ENCODE data around the gene EPS8L3. TPM values are rescaled to one million over a fixed set of nuclear protein-coding genes. Genes with fewer than 3 reads are reported as not detected.

The EPS8L3 gene
- total and polyA plus RNA-seq, 2 of the 4 experiments (the other 2 are of a cell fraction) = not detected

- CTCF ChIA-PET = interaction anchor here (1.1 to 4.5 kb wide), 8 partner anchors 127 to 227 kb away, joined by 3 to 63 read pairs (median 8); partner anchors contain the start of gene AHCYL1
- dilution Hi-C loops (cut with HindIII; ENCODE audit: low sequenced_read_pairs, unreplicated experiment) = no loop called here
- no peak for TF ChIP-seq CHD1 (IDR thresholded peaks at IDR 0.05; ENCODE audit: low read depth, low read length)
- TF ChIP-seq POLR2A (IDR thresholded peaks at IDR 0.05; ENCODE audit: low read depth, low read length) = no peak
- TF ChIP-seq RAD21 (IDR thresholded peaks at IDR 0.05; ENCODE audit: low read length) = no peak
- no peak for TF ChIP-seq SMC3 (IDR thresholded peaks at IDR 0.05; ENCODE audit: low read depth, low read length)
- TF ChIP-seq, protein P1, sequence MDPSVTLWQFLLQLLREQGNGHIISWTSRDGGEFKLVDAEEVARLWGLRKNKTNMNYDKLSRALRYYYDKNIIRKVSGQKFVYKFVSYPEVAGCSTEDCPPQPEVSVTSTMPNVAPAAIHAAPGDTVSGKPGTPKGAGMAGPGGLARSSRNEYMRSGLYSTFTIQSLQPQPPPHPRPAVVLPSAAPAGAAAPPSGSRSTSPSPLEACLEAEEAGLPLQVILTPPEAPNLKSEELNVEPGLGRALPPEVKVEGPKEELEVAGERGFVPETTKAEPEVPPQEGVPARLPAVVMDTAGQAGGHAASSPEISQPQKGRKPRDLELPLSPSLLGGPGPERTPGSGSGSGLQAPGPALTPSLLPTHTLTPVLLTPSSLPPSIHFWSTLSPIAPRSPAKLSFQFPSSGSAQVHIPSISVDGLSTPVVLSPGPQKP (IDR thresholded peaks at IDR 0.05; ENCODE audit: borderline replicate concordance, low read depth, low read length) = no peak
- TF ChIP-seq RCOR1 (IDR thresholded peaks at IDR 0.05; ENCODE audit: insufficient replicate concordance, low read length) = no peak
- no peak for TF ChIP-seq NFE2L2 (IDR thresholded peaks at IDR 0.05; ENCODE audit: low read depth, low read length)
- no peak for TF ChIP-seq RFX5 (IDR thresholded peaks at IDR 0.05; ENCODE audit: low read depth, low read length)
- TF ChIP-seq MXI1 (IDR thresholded peaks at IDR 0.05; ENCODE audit: borderline replicate concordance, low read depth, low read length) = no peak
- no peak for TF ChIP-seq FOS (IDR thresholded peaks at IDR 0.05; ENCODE audit: low read depth, low read length)
- no peak for TF ChIP-seq MAFK (IDR thresholded peaks at IDR 0.05; ENCODE audit: low read depth, low read length)
- TF ChIP-seq, protein P2, sequence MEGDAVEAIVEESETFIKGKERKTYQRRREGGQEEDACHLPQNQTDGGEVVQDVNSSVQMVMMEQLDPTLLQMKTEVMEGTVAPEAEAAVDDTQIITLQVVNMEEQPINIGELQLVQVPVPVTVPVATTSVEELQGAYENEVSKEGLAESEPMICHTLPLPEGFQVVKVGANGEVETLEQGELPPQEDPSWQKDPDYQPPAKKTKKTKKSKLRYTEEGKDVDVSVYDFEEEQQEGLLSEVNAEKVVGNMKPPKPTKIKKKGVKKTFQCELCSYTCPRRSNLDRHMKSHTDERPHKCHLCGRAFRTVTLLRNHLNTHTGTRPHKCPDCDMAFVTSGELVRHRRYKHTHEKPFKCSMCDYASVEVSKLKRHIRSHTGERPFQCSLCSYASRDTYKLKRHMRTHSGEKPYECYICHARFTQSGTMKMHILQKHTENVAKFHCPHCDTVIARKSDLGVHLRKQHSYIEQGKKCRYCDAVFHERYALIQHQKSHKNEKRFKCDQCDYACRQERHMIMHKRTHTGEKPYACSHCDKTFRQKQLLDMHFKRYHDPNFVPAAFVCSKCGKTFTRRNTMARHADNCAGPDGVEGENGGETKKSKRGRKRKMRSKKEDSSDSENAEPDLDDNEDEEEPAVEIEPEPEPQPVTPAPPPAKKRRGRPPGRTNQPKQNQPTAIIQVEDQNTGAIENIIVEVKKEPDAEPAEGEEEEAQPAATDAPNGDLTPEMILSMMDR (conservative IDR thresholded peaks at IDR 0.05; ENCODE audit: low read depth, low read length) = no peak
- TF ChIP-seq BHLHE40 (IDR thresholded peaks at IDR 0.05; ENCODE audit: low read depth, low read length) = no peak
- no peak for TF ChIP-seq MAZ (IDR thresholded peaks at IDR 0.05; ENCODE audit: borderline replicate concordance, low read depth, low read length)
- TF ChIP-seq CEBPB (IDR thresholded peaks at IDR 0.05; ENCODE audit: low read depth, low read length) = no peak
Measured at GRCh38 chr1:109772658-109773202, 9.0 kb upstream of the EPS8L3 start.

More at GRCh38 chr1:109772658-109773202, 9.0 kb upstream of the EPS8L3 start:
- intact Hi-C loops (cut with micrococcal nuclease) = loop anchor here (1.0 kb wide), 2 partner anchors 129 to 226 kb away; no protein-coding TSS in a partner anchor
- no peak overlapping the region for H3K4me2 ChIP-seq (ENCODE audit: low read depth, low read length)
- no peak overlapping the region for H2BK5ac ChIP-seq (ENCODE audit: low read depth, low read length, poor library complexity, severe bottlenecking)
- H3K4ac ChIP-seq (ENCODE audit: low read depth, low read length) = peak overlapping the region; percentile 51
- H2BK120ac ChIP-seq (ENCODE audit: low read depth, low read length) = peak overlapping the region; percentile 60
- no peak for ATAC-seq (ENCODE audit: low read depth)
- no peak overlapping the region for H3K18ac ChIP-seq (ENCODE audit: low read depth, low read length)
- H3K27ac ChIP-seq (ENCODE audit: insufficient read depth, low read length) = no peak overlapping the region
- H2AK5ac ChIP-seq (ENCODE audit: low read depth, low read length) = peak overlapping the region; percentile 80; the same call in 1 of the 2 replicates
- peak overlapping the region; percentile 68; the same call in 1 of the 2 replicates for H4K91ac ChIP-seq (ENCODE audit: insufficient read depth, low read depth, low read length)
- H3K4me1 ChIP-seq (ENCODE audit: control insufficient read depth, insufficient read depth, low read length) = peaks cover 24% of the 10 kb centered on the region
- H2AFZ ChIP-seq (replicated peaks; ENCODE audit: low read length, poor library complexity) = no peak overlapping the region
- peak overlapping the region; percentile 38; the same call in 1 of the 2 replicates for H2BK20ac ChIP-seq (ENCODE audit: low read depth, low read length)
- H3K36me3 ChIP-seq (ENCODE audit: control insufficient read depth, insufficient read depth, low read length) = no peaks in the 10 kb centered on the region
- in situ Hi-C loops (cut with MboI; ENCODE audit: low sequenced_read_pairs) = loop anchor here (5.0 kb wide), 2 partner anchors 130 to 225 kb away; partner anchors contain the start of gene GNAI3
- no peak overlapping the region; the same call in 2 of the 3 replicates for H2BK15ac ChIP-seq (ENCODE audit: low read depth, low read length)
- peaks cover 16% of the 10 kb centered on the region; the same call in 1 of the 2 replicates for H3K9me1 ChIP-seq (ENCODE audit: insufficient read depth, low read length)
- H4K8ac ChIP-seq (ENCODE audit: low read depth in 2 of 2, low read length in 2 of 2) = peak overlapping the region in 1 of 2 experiments; percentile 18; a peak in 1 of 4 replicates
- H3K14ac ChIP-seq (replicated peaks; ENCODE audit: low read depth, low read length) = no peak overlapping the region
- BruUV-seq (replicated peaks) = no TSS peak
- no peak overlapping the region for H3K4me3 ChIP-seq (ENCODE audit: insufficient read depth, low read depth, low read length)
- H4K20me1 ChIP-seq (ENCODE audit: insufficient read depth, low read length) = no peaks in the 10 kb centered on the region
- no peak for DNase-seq
- 80% methylated on average over 2 of the region's 6 CpGs; no CpG with 5 or more reads in 1 of the 2 experiments for whole genome bisulfite sequencing, 2 experiments (ENCODE audit: extremely low coverage in 2 of 2, insufficient read length in 1 of 2)
- no peak overlapping the region for H3K56ac ChIP-seq (ENCODE audit: extremely low read depth, insufficient read depth, low read length)
- H4K5ac ChIP-seq (ENCODE audit: low read depth, low read length) = peak overlapping the region; percentile 6; the same call in 1 of the 2 replicates
- no peaks in the 10 kb centered on the region for H3K9me3 ChIP-seq (ENCODE audit: control insufficient read depth, insufficient read depth, low read length)
- no peak overlapping the region for H3K9ac ChIP-seq (ENCODE audit: low read depth, low read length)
- H2AK9ac ChIP-seq (replicated peaks; ENCODE audit: low read depth, low read length, poor library complexity) = peak overlapping the region; percentile 80
- no peak overlapping the region for H3K23ac ChIP-seq (ENCODE audit: low read depth, low read length)
- POLR2A ChIA-PET (ENCODE audit: unreplicated experiment) = no interaction called here
- H3K27me3 ChIP-seq (ENCODE audit: control insufficient read depth, insufficient read depth, low read length) = no peaks in the 10 kb centered on the region
- no peaks in the 10 kb centered on the region for H3K79me1 ChIP-seq (ENCODE audit: low read depth in 1 of 2, low read length in 2 of 2)

All from IMR-90 (cell line).